ENCODE measurements around the gene SELENON.

The SELENON gene

DNA sequence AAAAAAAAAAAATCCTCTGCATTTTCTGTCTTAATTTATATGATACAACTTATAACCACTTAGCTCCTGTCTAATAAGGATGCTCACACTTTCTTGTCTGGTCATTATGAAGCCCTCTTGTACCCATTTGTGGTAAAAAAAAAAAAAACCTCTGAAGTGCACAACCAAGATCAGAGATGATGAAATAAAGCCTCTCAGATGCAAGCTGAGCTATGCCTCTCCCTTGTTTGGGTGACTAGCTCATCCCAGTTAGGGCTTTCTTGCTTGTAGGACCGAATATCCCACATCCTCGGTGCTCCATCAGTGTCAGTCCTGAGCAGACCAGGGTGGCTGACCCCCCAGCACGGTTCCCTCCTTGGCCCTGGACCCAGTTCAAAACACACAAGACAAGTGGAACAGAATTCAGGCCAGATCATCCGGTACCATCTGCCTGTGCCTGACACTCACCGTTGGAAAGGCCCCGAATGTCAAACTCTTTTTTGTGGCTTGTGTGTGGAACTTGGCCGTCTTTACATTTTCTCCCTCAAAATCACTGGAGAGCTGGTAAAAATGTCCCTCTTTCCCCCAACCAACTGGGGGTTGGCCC, 6.3 kb upstream of the SELENON start:
- TF ChIP-seq, protein P1, sequence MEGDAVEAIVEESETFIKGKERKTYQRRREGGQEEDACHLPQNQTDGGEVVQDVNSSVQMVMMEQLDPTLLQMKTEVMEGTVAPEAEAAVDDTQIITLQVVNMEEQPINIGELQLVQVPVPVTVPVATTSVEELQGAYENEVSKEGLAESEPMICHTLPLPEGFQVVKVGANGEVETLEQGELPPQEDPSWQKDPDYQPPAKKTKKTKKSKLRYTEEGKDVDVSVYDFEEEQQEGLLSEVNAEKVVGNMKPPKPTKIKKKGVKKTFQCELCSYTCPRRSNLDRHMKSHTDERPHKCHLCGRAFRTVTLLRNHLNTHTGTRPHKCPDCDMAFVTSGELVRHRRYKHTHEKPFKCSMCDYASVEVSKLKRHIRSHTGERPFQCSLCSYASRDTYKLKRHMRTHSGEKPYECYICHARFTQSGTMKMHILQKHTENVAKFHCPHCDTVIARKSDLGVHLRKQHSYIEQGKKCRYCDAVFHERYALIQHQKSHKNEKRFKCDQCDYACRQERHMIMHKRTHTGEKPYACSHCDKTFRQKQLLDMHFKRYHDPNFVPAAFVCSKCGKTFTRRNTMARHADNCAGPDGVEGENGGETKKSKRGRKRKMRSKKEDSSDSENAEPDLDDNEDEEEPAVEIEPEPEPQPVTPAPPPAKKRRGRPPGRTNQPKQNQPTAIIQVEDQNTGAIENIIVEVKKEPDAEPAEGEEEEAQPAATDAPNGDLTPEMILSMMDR (IDR thresholded peaks at IDR 0.05) = no peak
- no peak overlapping the region for H3K27ac ChIP-seq
- no peaks in the 10 kb centered on the region for H3K4me1 ChIP-seq (ENCODE audit: control insufficient read depth in 1 of 2, insufficient read depth in 1 of 2, low read depth in 1 of 2, low read length in 1 of 2)
- no peaks in the 10 kb centered on the region for H3K27me3 ChIP-seq
- no peaks in the 10 kb centered on the region for H3K9me3 ChIP-seq
- H3K36me3 ChIP-seq = no peaks in the 10 kb centered on the region
- H3K4me3 ChIP-seq (ENCODE audit: low read depth in 1 of 2, low read length in 1 of 2) = no peak overlapping the region

DNA sequence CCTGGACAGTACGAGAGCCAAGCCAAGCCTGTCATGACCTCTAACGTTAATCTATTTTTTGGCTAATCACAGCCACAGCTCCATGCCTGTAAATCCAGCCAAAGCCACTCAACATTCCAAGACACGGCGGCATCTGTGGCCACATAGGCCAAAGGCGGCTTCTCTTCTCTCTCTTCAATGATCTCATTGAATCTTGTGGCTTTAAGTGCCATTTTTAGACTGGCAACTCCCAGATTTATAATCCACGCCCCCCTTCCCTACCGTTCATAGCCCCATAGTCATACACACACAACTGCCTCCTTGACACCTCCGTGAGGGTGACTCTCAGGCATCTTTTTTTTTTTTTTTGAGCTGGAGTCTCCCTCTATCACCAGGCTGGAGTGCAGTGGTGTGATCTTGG, 5.7 kb upstream of the SELENON start:
- H3K4me3 ChIP-seq (ENCODE audit: low read depth in 1 of 2, low read length in 1 of 2) = no peak overlapping the region
- TF ChIP-seq, protein P1 (IDR thresholded peaks at IDR 0.05) = no peak
- H3K27me3 ChIP-seq = no peaks in the 10 kb centered on the region

DNA sequence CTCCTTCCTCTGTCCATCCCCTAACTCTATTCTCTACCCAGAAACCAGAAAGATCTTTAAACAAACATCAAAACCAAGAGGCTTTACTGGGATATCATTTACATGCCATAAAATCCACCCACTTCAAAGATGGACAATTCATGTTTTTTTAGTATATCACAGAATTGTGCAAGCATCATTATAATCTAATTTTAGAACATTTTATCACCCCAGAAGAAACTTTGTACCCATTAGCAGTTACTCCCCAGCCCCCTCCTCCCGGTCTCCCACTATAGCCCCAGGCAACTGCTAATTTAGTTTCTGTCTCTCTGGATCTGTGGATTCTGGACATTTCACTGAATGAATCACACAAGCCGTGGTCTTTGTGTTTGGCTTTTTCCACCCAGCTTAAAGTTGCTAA, 4.8 kb upstream of the SELENON start:
- TF ChIP-seq, protein P1 (IDR thresholded peaks at IDR 0.05) = no peak
- Histone ChIP-seq H3K36me3 (no peaks in the 10 kb centered on the region), H3K4me1 (ENCODE audit: control insufficient read depth in 1 of 2, insufficient read depth in 1 of 2, low read depth in 1 of 2, low read length in 1 of 2) (peaks cover 3% of the 10 kb centered on the region in 2 experiments)

More for the DNA sequence above, 5.7 kb upstream of the SELENON start:
- H3K4me1 ChIP-seq (ENCODE audit: control insufficient read depth in 1 of 2, insufficient read depth in 1 of 2, low read depth in 1 of 2, low read length in 1 of 2) = no peaks in the 10 kb centered on the region
- no peak overlapping the region for H3K27ac ChIP-seq
- H3K36me3 ChIP-seq = no peaks in the 10 kb centered on the region
- no peaks in the 10 kb centered on the region for H3K9me3 ChIP-seq

DNA sequence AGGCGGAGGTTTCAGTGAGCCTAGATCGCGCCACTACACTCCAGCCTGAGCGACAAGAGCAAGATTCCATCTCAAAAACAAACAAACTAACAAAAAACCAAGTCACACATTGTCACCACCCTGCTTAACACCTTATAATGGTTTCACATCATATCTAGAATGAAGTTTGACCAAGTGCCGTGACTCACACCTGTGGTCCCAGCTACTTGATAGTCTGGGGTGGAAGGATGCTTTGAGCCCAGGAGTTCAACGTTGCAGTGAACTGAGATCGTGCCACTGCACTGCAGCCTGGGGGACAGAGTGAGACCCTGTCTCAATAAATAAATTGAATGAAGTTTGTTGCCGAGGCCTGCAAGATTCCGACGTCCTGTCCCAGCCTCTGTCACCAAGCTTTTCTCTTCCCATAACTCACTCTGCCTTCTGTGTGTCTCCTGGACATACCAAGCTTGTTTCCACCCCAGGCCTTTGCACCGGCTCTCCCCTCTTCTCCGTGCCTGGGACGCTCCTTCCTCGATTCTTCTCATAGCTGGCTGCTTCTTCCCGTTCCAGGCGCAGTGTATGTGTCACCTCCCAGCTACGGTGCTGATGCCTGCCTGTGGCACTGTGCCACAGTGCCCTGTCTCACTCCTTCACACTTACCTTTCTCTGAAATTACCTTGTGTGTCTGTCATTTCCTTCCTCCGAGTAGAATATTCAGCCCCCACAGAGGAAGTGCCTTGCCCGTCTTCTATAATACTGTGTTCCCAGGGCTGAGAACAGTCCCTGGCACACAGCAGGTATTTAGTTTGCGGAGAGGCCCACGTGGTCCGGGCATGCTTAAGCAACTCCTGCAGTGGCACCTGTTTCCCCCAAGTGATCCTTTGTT, 3.8 kb upstream of the SELENON start:
- Histone ChIP-seq H3K27ac (no peak overlapping the region), H3K4me3 (ENCODE audit: low read depth in 1 of 2, low read length in 1 of 2) (no peak overlapping the region), H3K4me1 (ENCODE audit: control insufficient read depth in 1 of 2, insufficient read depth in 1 of 2, low read depth in 1 of 2, low read length in 1 of 2) (peaks cover 10% of the 10 kb centered on the region in 2 experiments), H3K9me3 (no peaks in the 10 kb centered on the region), H3K27me3 (peaks cover 7% of the 10 kb centered on the region), H3K36me3 (no peaks in the 10 kb centered on the region)
- TF ChIP-seq, protein P1 (IDR thresholded peaks at IDR 0.05) = no peak

More for the DNA sequence above, 4.8 kb upstream of the SELENON start:
- Histone ChIP-seq H3K27ac (no peak overlapping the region), H3K4me3 (ENCODE audit: low read depth in 1 of 2, low read length in 1 of 2) (no peak overlapping the region), H3K9me3 (no peaks in the 10 kb centered on the region), H3K27me3 (no peaks in the 10 kb centered on the region)

DNA sequence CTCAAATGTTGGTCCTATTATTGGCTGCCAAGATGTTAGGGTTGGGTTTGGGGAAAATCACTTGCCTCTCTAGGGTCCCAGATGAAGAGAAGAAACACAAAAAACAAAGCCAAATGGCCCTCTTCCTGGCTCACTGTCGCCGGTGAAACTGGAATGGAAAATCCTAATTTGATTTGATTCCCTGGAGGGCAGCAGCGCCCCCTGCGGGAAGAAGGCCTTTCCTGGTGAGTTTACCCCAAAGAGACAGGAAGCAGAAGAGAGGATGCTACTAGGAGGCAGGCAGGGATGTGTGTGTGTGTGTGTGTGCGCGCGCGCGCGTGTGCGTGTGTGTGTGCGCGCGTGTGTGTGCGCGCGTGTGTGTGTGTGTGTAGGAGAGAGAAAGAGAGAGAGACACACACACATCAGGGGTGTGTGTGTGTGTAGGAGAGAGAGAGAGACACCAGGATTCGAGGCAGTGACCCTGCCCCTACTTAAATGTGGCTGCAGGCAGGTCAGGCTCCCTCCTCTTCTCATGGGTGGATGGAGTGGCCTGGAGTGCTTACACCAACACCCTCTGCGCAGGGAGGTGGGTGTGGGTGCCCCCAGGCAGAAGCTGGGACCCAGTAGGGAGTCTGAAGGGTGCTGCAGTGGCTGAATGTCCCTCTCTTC, 3.1 kb upstream of the SELENON start:
- TF ChIP-seq, protein P1 (IDR thresholded peaks at IDR 0.05) = no peak
- Histone ChIP-seq H3K27ac (no peak overlapping the region), H3K4me1 (ENCODE audit: control insufficient read depth in 1 of 2, insufficient read depth in 1 of 2, low read depth in 1 of 2, low read length in 1 of 2) (peaks cover 10% of the 10 kb centered on the region in 2 experiments), H3K4me3 (ENCODE audit: low read depth in 1 of 2, low read length in 1 of 2) (no peak overlapping the region), H3K36me3 (no peaks in the 10 kb centered on the region), H3K9me3 (no peaks in the 10 kb centered on the region), H3K27me3 (peaks cover 7% of the 10 kb centered on the region)
